DMS79 treated with DMSO at 0.1 percent for 48 hours (cell line): ENCODE results near the gene FTSJ3.
A peak's percentile ranks its signal among the peaks of the same experiment; 100 is the strongest.
"Not testable (repeated sequence)": the region's sequence is repeated elsewhere in the genome, so short reads cannot be mapped to it uniquely, and the experiment has no call there.

ENCODE experiments used
- DNase-seq: peaks from one replicate; lab custom pipeline; 2025; lab: John Stamatoyannopoulos, UW

The FTSJ3 gene

GRCh38 chr17:63827002-63827800 lies at the start of gene FTSJ3, which contains the start of gene PSMC5:
TSS of gene FTSJ3 (minus strand) at chr17:63827663. CDS start at chr17:63826902, 761 bp downstream.
TSS of gene PSMC5 (plus strand) at chr17:63827431. CDS start at chr17:63827491, 60 bp downstream.
- peak; percentile 89 for DNase-seq

- not testable (repeated sequence) for DNase-seq
Measured at GRCh38 chr17:63874693-63875092, 47.2 kb upstream of the FTSJ3 start.

GRCh38 chr17:63874061-63874626 lies 46.7 kb upstream of the FTSJ3 start:
- DNase-seq, result not testable (repeated sequence)

- DNase-seq, result not testable (repeated sequence)
Measured at GRCh38 chr17:63873577-63873976, 46.1 kb upstream of the FTSJ3 start, which contains the start of gene CSH2. TSS of gene CSH2 (minus strand) at chr17:63873677. CDS start at chr17:63873614, 63 bp downstream.

- not testable (repeated sequence) for DNase-seq
Measured at GRCh38 chr17:63871646-63872365, 44.3 kb upstream of the FTSJ3 start.

GRCh38 chr17:63870292-63870665 lies 42.8 kb upstream of the FTSJ3 start:
- DNase-seq, result not testable (repeated sequence)

GRCh38 chr17:63869491-63870291 lies 42.2 kb upstream of the FTSJ3 start:
- not testable (repeated sequence) for DNase-seq

GRCh38 chr17:63866625-63867024 lies 39.2 kb upstream of the FTSJ3 start:
- DNase-seq, result not testable (repeated sequence)

GRCh38 chr17:63859257-63859656 lies 31.8 kb upstream of the FTSJ3 start:
- no peak for DNase-seq

GRCh38 chr17:63856425-63856824 lies 29.0 kb upstream of the FTSJ3 start:
- DNase-seq, result not testable (repeated sequence)

GRCh38 chr17:63855185-63855584 lies 27.7 kb upstream of the FTSJ3 start:
- no peak for DNase-seq

GRCh38 chr17:63854709-63855108 lies 27.2 kb upstream of the FTSJ3 start:
- DNase-seq, result no peak

GRCh38 chr17:63853260-63853659 lies 25.8 kb upstream of the FTSJ3 start:
- DNase-seq, result no peak

GRCh38 chr17:63850401-63850800 lies 22.9 kb upstream of the FTSJ3 start:
- DNase-seq, result no peak

GRCh38 chr17:63848834-63849689 lies 21.6 kb upstream of the FTSJ3 start:
- no peak for DNase-seq

- no peak for DNase-seq
Measured at GRCh38 chr17:63847525-63848249, 20.2 kb upstream of the FTSJ3 start.

GRCh38 chr17:63845509-63845908 lies 18.0 kb upstream of the FTSJ3 start:
- DNase-seq, result no peak

GRCh38 chr17:63843910-63844677 lies 16.6 kb upstream of the FTSJ3 start:
- DNase-seq, result no peak

GRCh38 chr17:63843387-63843888 lies 16.0 kb upstream of the FTSJ3 start:
- DNase-seq, result not testable (repeated sequence)
